Raji (cell line): Measurements from ENCODE around the gene MACROD1.

Source experiments
- POLR2A ChIP-seq: IDR thresholded peaks from 2 replicates; pipeline ENCODE4 v1.6.1; 2011; ENCODE audit warnings: low read depth, low read length, control low read depth; ENCODE audit not compliant: insufficient read depth

Gene MACROD1

GRCh38 chr11:64076758-64077157 is 89.2 kb downstream of the MACROD1 start:
- no peak for TF ChIP-seq POLR2A

GRCh38 chr11:64074239-64074638 is 91.7 kb downstream of the MACROD1 start:
- no peak for TF ChIP-seq POLR2A

- TF ChIP-seq POLR2A = no peak
These were observed 92.4 kb downstream of the MACROD1 start for GRCh38 chr11:64073542-64073941.

- TF ChIP-seq POLR2A = no peak
These were observed 93.0 kb downstream of the MACROD1 start for GRCh38 chr11:64072871-64073270.

- no peak for TF ChIP-seq POLR2A
These were observed 93.5 kb downstream of the MACROD1 start for GRCh38 chr11:64072403-64072802.

GRCh38 chr11:64071849-64072248 is 94.1 kb downstream of the MACROD1 start:
- no peak for TF ChIP-seq POLR2A

- no peak for TF ChIP-seq POLR2A
These were observed 95.6 kb downstream of the MACROD1 start for GRCh38 chr11:64070314-64070681.

- no peak for TF ChIP-seq POLR2A
These were observed 96.3 kb downstream of the MACROD1 start for GRCh38 chr11:64069401-64070313.

GRCh38 chr11:64068705-64069400 is 97.1 kb downstream of the MACROD1 start:
- TF ChIP-seq POLR2A = no peak

- no peak for TF ChIP-seq POLR2A
These were observed 98.5 kb downstream of the MACROD1 start for GRCh38 chr11:64067230-64067993.

- TF ChIP-seq POLR2A = no peak
These were observed 100.2 kb downstream of the MACROD1 start for GRCh38 chr11:64065712-64066111.

- no peak for TF ChIP-seq POLR2A
These were observed 100.8 kb downstream of the MACROD1 start for GRCh38 chr11:64065141-64065465.

GRCh38 chr11:64064374-64065140 is 101.4 kb downstream of the MACROD1 start:
- TF ChIP-seq POLR2A = no peak

GRCh38 chr11:64063777-64064176 is 102.1 kb downstream of the MACROD1 start:
- TF ChIP-seq POLR2A = no peak

- no peak for TF ChIP-seq POLR2A
These were observed 103.5 kb downstream of the MACROD1 start for GRCh38 chr11:64062185-64063039.
